NCI-H146 treated with DMSO at 0.1 percent for 48 hours (cell line): Measurements from ENCODE around the gene NPAS3.

Experiments
- DNase-seq: peaks from one replicate; lab custom pipeline; 2025; ENCODE audit not compliant: unreplicated experiment; lab: John Stamatoyannopoulos, UW

The NPAS3 gene

GRCh38 chr14:33541171-33541570 lies 602.5 kb downstream of the NPAS3 start:
- no peak for DNase-seq

- no peak for DNase-seq
Measured at GRCh38 chr14:33542338-33543287, 603.9 kb downstream of the NPAS3 start.

GRCh38 chr14:33545696-33546095 lies 607.0 kb downstream of the NPAS3 start:
- no peak for DNase-seq

- no peak for DNase-seq
Measured at GRCh38 chr14:33548606-33549005, 609.9 kb downstream of the NPAS3 start.

- DNase-seq = no peak
Measured at GRCh38 chr14:33551963-33552362, 613.3 kb downstream of the NPAS3 start.

- no peak for DNase-seq
Measured at GRCh38 chr14:33553706-33554278, 615.1 kb downstream of the NPAS3 start.

- no peak for DNase-seq
Measured at GRCh38 chr14:33554988-33555387, 616.3 kb downstream of the NPAS3 start.

GRCh38 chr14:33555710-33556350 lies 617.2 kb downstream of the NPAS3 start:
- DNase-seq = no peak

GRCh38 chr14:33556382-33557121 lies 617.9 kb downstream of the NPAS3 start:
- no peak for DNase-seq

- DNase-seq = no peak
Measured at GRCh38 chr14:33560718-33561431, 622.2 kb downstream of the NPAS3 start.

- no peak for DNase-seq
Measured at GRCh38 chr14:33561488-33562175, 623.0 kb downstream of the NPAS3 start.

- DNase-seq = no peak
Measured at GRCh38 chr14:33563191-33563900, 624.7 kb downstream of the NPAS3 start.

- DNase-seq = no peak
Measured at GRCh38 chr14:33563901-33564197, 625.2 kb downstream of the NPAS3 start.

- no peak for DNase-seq
Measured at GRCh38 chr14:33564774-33565630, 626.3 kb downstream of the NPAS3 start.

- no peak for DNase-seq
Measured at GRCh38 chr14:33566082-33566481, 627.4 kb downstream of the NPAS3 start.

GRCh38 chr14:33567023-33567728 lies 628.5 kb downstream of the NPAS3 start:
- no peak for DNase-seq

GRCh38 chr14:33567731-33568130 lies 629.1 kb downstream of the NPAS3 start:
- no peak for DNase-seq

- no peak for DNase-seq
Measured at GRCh38 chr14:33568935-33569579, 630.4 kb downstream of the NPAS3 start.
